ENCODE data around the gene BST2. TPM values are rescaled to one million over a fixed set of nuclear protein-coding genes. Genes with fewer than 3 reads are reported as not detected.

Gene BST2
- total RNA-seq, 1 donor from 2014 or later = 301 TPM

DNA sequence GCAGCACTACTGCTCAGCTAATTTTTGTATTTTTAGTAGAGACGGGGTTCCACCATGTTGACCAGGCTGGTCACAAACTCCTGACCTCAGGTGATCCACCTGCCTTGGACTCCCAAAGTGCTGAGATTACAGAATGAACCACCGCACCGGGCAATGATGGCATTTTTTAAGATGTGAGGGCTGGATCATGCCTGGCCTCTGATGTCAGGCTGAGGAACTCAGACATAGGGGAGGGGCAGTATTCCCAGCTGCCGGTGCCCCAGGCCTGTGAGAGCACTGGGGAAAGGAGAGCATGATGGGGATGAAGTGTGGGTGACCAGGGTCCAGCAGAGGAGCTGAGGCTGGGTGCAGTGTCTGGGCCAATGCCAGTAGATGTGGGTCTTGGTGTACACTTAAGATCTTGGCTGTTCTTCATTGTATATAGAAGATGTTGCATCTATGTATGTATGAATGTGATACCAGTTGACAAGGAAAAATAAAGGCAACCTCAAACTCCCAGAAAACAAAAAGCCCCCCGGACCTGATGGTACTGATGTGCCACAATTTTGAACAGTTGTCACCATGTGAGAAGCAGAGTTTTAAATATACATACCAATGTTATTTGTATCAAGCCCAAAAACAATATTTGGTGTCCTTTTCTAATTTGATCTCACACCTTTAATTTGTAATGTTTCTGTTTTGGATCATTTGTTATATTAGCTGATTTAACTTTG lies 24.8 kb downstream of the BST2 start:
- Histone ChIP-seq H3K9me3 (ENCODE audit: insufficient read depth, low read depth, low read length) (no peaks in the 10 kb centered on the region), H3K36me3 (ENCODE audit: insufficient read depth, low read length) (no peaks in the 10 kb centered on the region), H3K79me2 (ENCODE audit: insufficient read depth, low read length) (no peaks in the 10 kb centered on the region), H4K20me1 (ENCODE audit: insufficient read depth, low read length) (no peaks in the 10 kb centered on the region), H2AFZ (ENCODE audit: low read depth, low read length) (no peak overlapping the region), H3K27ac (ENCODE audit: low read depth, low read length) (no peak overlapping the region), H3K9ac (ENCODE audit: low read length) (no peak overlapping the region), H3K27me3 (ENCODE audit: insufficient read depth, low read length) (no peaks in the 10 kb centered on the region), H3K4me1 (ENCODE audit: insufficient read depth, low read length) (peaks cover 5% of the 10 kb centered on the region), H3K4me3 (ENCODE audit: insufficient read depth, low read depth, low read length) (no peak overlapping the region), H3K4me2 (ENCODE audit: low read length) (no peak overlapping the region)
- H3K9me3 Mint-ChIP-seq (ENCODE audit: unreplicated experiment) = no peaks in the 10 kb centered on the region
- no peak overlapping the region for H3K27ac Mint-ChIP-seq (ENCODE audit: unreplicated experiment)
- no peaks in the 10 kb centered on the region for H3K4me1 Mint-ChIP-seq (ENCODE audit: low read depth, unreplicated experiment)
- H3K27me3 Mint-ChIP-seq (ENCODE audit: low read depth, unreplicated experiment) = no peaks in the 10 kb centered on the region
- H3K36me3 Mint-ChIP-seq (ENCODE audit: low read depth, unreplicated experiment) = no peaks in the 10 kb centered on the region
- no peak for FAIRE-seq
- DNase-seq (ENCODE audit: low read depth) = no peak
- no peak for TF ChIP-seq EZH2 (IDR thresholded peaks at IDR 0.05; ENCODE audit: insufficient read depth, low read length)
- TF ChIP-seq, protein P1, sequence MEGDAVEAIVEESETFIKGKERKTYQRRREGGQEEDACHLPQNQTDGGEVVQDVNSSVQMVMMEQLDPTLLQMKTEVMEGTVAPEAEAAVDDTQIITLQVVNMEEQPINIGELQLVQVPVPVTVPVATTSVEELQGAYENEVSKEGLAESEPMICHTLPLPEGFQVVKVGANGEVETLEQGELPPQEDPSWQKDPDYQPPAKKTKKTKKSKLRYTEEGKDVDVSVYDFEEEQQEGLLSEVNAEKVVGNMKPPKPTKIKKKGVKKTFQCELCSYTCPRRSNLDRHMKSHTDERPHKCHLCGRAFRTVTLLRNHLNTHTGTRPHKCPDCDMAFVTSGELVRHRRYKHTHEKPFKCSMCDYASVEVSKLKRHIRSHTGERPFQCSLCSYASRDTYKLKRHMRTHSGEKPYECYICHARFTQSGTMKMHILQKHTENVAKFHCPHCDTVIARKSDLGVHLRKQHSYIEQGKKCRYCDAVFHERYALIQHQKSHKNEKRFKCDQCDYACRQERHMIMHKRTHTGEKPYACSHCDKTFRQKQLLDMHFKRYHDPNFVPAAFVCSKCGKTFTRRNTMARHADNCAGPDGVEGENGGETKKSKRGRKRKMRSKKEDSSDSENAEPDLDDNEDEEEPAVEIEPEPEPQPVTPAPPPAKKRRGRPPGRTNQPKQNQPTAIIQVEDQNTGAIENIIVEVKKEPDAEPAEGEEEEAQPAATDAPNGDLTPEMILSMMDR (IDR thresholded peaks at IDR 0.05; ENCODE audit: insufficient read depth, low read depth, low read length) = no peak
- H3K4me3 Mint-ChIP-seq (ENCODE audit: unreplicated experiment) = peak overlapping the region; percentile 22

DNA sequence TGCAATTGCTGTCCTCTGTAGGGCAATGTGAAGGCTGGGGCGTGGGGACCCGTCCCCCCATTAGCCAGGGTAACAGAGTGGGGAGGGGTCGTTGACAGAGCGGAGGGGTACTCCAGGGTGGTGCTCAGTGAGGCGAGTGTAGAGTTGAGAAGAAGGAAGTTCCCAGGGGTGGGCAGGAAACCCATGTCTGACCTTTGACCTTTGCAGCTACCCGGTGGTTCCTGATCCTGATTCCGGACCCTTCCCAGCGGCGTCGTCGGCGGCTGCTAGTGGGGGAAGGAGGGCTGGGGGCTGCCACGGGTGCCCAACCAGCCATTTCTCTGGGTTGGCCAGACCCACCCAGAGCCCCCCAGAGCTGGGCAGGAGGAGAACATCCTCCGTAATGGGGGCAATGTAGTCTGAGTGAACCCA lies 26.2 kb downstream of the BST2 start:
- H3K4me3 ChIP-seq (ENCODE audit: insufficient read depth, low read depth, low read length) = no peak overlapping the region
- H3K27ac Mint-ChIP-seq (ENCODE audit: unreplicated experiment) = peak overlapping the region; percentile 9
- TF ChIP-seq EZH2 (IDR thresholded peaks at IDR 0.05; ENCODE audit: insufficient read depth, low read length) = no peak
- TF ChIP-seq, protein P1 (IDR thresholded peaks at IDR 0.05; ENCODE audit: insufficient read depth, low read depth, low read length) = no peak
- no peaks in the 10 kb centered on the region for H3K79me2 ChIP-seq (ENCODE audit: insufficient read depth, low read length)
- no peak overlapping the region for H2AFZ ChIP-seq (ENCODE audit: low read depth, low read length)
- no peaks in the 10 kb centered on the region for H3K36me3 Mint-ChIP-seq (ENCODE audit: low read depth, unreplicated experiment)
- no peaks in the 10 kb centered on the region for H3K9me3 Mint-ChIP-seq (ENCODE audit: unreplicated experiment)
- no peak overlapping the region for H3K4me2 ChIP-seq (ENCODE audit: low read length)
- H3K9ac ChIP-seq (ENCODE audit: low read length) = no peak overlapping the region
- peaks cover 5% of the 10 kb centered on the region for H3K4me1 ChIP-seq (ENCODE audit: insufficient read depth, low read length)
- no peaks in the 10 kb centered on the region for H3K9me3 ChIP-seq (ENCODE audit: insufficient read depth, low read depth, low read length)
- no peaks in the 10 kb centered on the region for H4K20me1 ChIP-seq (ENCODE audit: insufficient read depth, low read length)
- H3K36me3 ChIP-seq (ENCODE audit: insufficient read depth, low read length) = no peaks in the 10 kb centered on the region
- H3K4me3 Mint-ChIP-seq (ENCODE audit: unreplicated experiment) = no peak overlapping the region
- H3K27ac ChIP-seq (ENCODE audit: low read depth, low read length) = no peak overlapping the region
- H3K27me3 ChIP-seq (ENCODE audit: insufficient read depth, low read length) = no peaks in the 10 kb centered on the region
- peaks cover 1% of the 10 kb centered on the region for H3K27me3 Mint-ChIP-seq (ENCODE audit: low read depth, unreplicated experiment)
- no peaks in the 10 kb centered on the region for H3K4me1 Mint-ChIP-seq (ENCODE audit: low read depth, unreplicated experiment)
- FAIRE-seq (no peak), DNase-seq (ENCODE audit: low read depth) (no peak)

DNA sequence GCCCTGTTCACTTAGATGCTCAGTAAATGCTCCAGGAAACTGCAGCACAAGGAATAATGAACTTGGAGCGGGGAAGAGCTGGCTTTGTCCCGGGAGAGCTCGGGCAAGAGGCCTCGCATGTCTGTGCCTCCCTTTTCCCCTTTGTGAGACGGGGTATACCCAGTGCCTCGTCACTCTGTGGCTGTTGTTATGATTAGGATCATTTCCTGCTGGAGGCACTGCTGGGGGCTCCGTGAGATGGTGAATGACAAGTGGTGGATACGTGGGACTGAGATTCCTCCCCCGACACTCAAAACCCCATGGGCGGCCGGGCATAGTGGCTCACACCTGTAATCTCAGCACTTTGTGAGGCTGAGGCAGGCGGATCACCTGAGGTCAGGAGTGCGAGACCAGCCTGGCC lies 27.2 kb downstream of the BST2 start:
- Histone ChIP-seq H3K4me2 (ENCODE audit: low read length) (no peak overlapping the region), H3K9me3 (ENCODE audit: insufficient read depth, low read depth, low read length) (no peaks in the 10 kb centered on the region), H3K9ac (ENCODE audit: low read length) (no peak overlapping the region), H2AFZ (ENCODE audit: low read depth, low read length) (no peak overlapping the region), H3K27ac (ENCODE audit: low read depth, low read length) (no peak overlapping the region), H3K27me3 (ENCODE audit: insufficient read depth, low read length) (no peaks in the 10 kb centered on the region), H3K4me1 (ENCODE audit: insufficient read depth, low read length) (peaks cover 5% of the 10 kb centered on the region), H3K36me3 (ENCODE audit: insufficient read depth, low read length) (no peaks in the 10 kb centered on the region), H3K4me3 (ENCODE audit: insufficient read depth, low read depth, low read length) (no peak overlapping the region), H4K20me1 (ENCODE audit: insufficient read depth, low read length) (no peaks in the 10 kb centered on the region), H3K79me2 (ENCODE audit: insufficient read depth, low read length) (no peaks in the 10 kb centered on the region)
- H3K4me1 Mint-ChIP-seq (ENCODE audit: low read depth, unreplicated experiment) = no peaks in the 10 kb centered on the region
- no peaks in the 10 kb centered on the region for H3K9me3 Mint-ChIP-seq (ENCODE audit: unreplicated experiment)
- peaks cover 2% of the 10 kb centered on the region for H3K27me3 Mint-ChIP-seq (ENCODE audit: low read depth, unreplicated experiment)
- FAIRE-seq (no peak), DNase-seq (ENCODE audit: low read depth) (no peak)
- no peak overlapping the region for H3K4me3 Mint-ChIP-seq (ENCODE audit: unreplicated experiment)
- no peak for TF ChIP-seq EZH2 (IDR thresholded peaks at IDR 0.05; ENCODE audit: insufficient read depth, low read length)
- TF ChIP-seq, protein P1 (IDR thresholded peaks at IDR 0.05; ENCODE audit: insufficient read depth, low read depth, low read length) = no peak
- no peaks in the 10 kb centered on the region for H3K36me3 Mint-ChIP-seq (ENCODE audit: low read depth, unreplicated experiment)
- no peak overlapping the region for H3K27ac Mint-ChIP-seq (ENCODE audit: unreplicated experiment)
